SK-N-SH (cell line): Measurements from ENCODE around the gene CDK5RAP2. TPM values are rescaled to one million over a fixed set of nuclear protein-coding genes. Genes with fewer than 3 reads are reported as not detected.

Source experiments
- CTCF ChIA-PET: fragments of 300-600, 350-600 bp; formaldehyde crosslinking; extraction: SDS; loops from one replicate; lab custom pipeline; 2021; lab: Yijun Ruan, JAX
- POLR2A ChIA-PET: fragments of 350-600 bp; sonication (Branson Sonifier 250); formaldehyde crosslinking; extraction: SDS; loops from one replicate; lab custom pipeline; 2020; ENCODE audit warnings: antibody characterized with exemption, inconsistent platforms; lab: Yijun Ruan, JAX
- DNase-seq: peaks from one replicate; pipeline ENCODE4 v3.0.0; 2012
- H2AFZ ChIP-seq: fragments of 200-600 bp; sonication (generic); 2 replicates; pipeline ENCODE4 v1.8.1; 2016; ENCODE audit warnings: antibody characterized with exemption, mild to moderate bottlenecking, low read depth
- H3F3A ChIP-seq: fragments of 200-600 bp; sonication (generic); replicated peaks from 2 replicates; pipeline ENCODE3; 2016; ENCODE audit warnings: antibody characterized with exemption, mild to moderate bottlenecking; ENCODE audit not compliant: insufficient read depth
- H3K27ac ChIP-seq, 2 experiments: fragments of 200-500 bp in 1 of 2; fragments of 200-600 bp in 1 of 2; sonication (Bioruptor generic) in 1 of 2; sonication (generic), shearing (Covaris generic) in 1 of 2; 2 replicates each; pipeline versions ENCODE4 v1.5.1 to v1.6.1; 2014 to 2016; ENCODE audit warnings: low read depth in 2 of 2, inconsistent platforms in 1 of 2, low read length in 1 of 2, mild to moderate bottlenecking in 1 of 2, mixed read lengths in 1 of 2
- H3K27me3 ChIP-seq: fragments of 200-600 bp; sonication (generic), shearing (Covaris generic); 2 replicates; pipeline ENCODE4 v1.6.1; 2016; ENCODE audit warnings: mixed run types; ENCODE audit not compliant: insufficient read depth
- H3K36me3 ChIP-seq, 2 experiments: fragments of 200-500 bp in 1 of 2; fragments of 200-600 bp in 1 of 2; sonication (Bioruptor generic) in 1 of 2; sonication (generic) in 1 of 2; replicated peaks in 1 of 2; 2 replicates each; pipeline versions ENCODE3 to v1.5.1; 2014 to 2016; ENCODE audit warnings: low read length in 1 of 2, mild to moderate bottlenecking in 1 of 2; ENCODE audit not compliant: insufficient read depth in 2 of 2, control insufficient read depth in 1 of 2
- H3K4me1 ChIP-seq, 2 experiments: fragments of 200-500 bp in 1 of 2; fragments of 200-600 bp in 1 of 2; sonication (Bioruptor generic) in 1 of 2; sonication (generic), shearing (Covaris generic) in 1 of 2; 2 replicates each; pipeline versions ENCODE4 v1.5.1 to v1.6.1; 2014 to 2016; ENCODE audit warnings: low read depth in 1 of 2, low read length in 1 of 2, mixed run types in 1 of 2; ENCODE audit not compliant: insufficient read depth in 2 of 2, control insufficient read depth in 1 of 2
- H3K4me2 ChIP-seq: fragments of 200-600 bp; sonication (generic), shearing (Covaris generic); 2 replicates; pipeline ENCODE4 v1.6.1; 2017; ENCODE audit warnings: mixed run types
- H3K4me3 ChIP-seq, 2 experiments: fragments of 200-500 bp in 1 of 2; fragments of 200-600 bp in 1 of 2; sonication (Bioruptor generic) in 1 of 2; sonication (generic), shearing (Covaris generic) in 1 of 2; 2 replicates each; pipeline versions ENCODE4 v1.5.1 to v1.8.1; 2014 to 2016; ENCODE audit warnings: low read depth in 2 of 2, inconsistent platforms in 1 of 2, low read length in 1 of 2, mild to moderate bottlenecking in 1 of 2, mixed read lengths in 1 of 2, moderate library complexity in 1 of 2
- H3K79me2 ChIP-seq: fragments of 200-600 bp; sonication (generic); 2 replicates; pipeline ENCODE4 v1.8.1; 2017; ENCODE audit warnings: mild to moderate bottlenecking; ENCODE audit not compliant: insufficient read depth
- H3K9ac ChIP-seq: fragments of 200-600 bp; sonication (generic); 2 replicates; pipeline ENCODE4 v1.6.1; 2017; ENCODE audit warnings: mixed run types
- H3K9me2 ChIP-seq: fragments of 200-600 bp; sonication (generic); 2 replicates; pipeline ENCODE4 v1.6.1; 2017; ENCODE audit warnings: mixed run types
- H3K9me3 ChIP-seq: fragments of 200-600 bp; sonication (generic); 2 replicates; pipeline ENCODE4 v1.6.1; 2017; ENCODE audit warnings: mixed run types, mild to moderate bottlenecking, moderate library complexity
- H4K20me1 ChIP-seq: fragments of 200-600 bp; sonication (generic); 2 replicates; pipeline ENCODE4 v1.6.1; 2017; ENCODE audit warnings: mild to moderate bottlenecking, mixed run types; ENCODE audit not compliant: insufficient read depth
- CHD2 ChIP-seq: fragments of 150-350 bp; IDR thresholded peaks from 2 replicates; pipeline ENCODE4 v1.6.1; 2018; ENCODE audit warnings: low read length; ENCODE audit not compliant: partially characterized antibody
- EZH2phosphoT487 ChIP-seq: fragments of 200-600 bp; sonication (generic); IDR thresholded peaks from 2 replicates; pipeline ENCODE4 v1.6.1; 2017; ENCODE audit warnings: low read depth, mixed run types, mild to moderate bottlenecking, antibody characterized with exemption, moderate library complexity, borderline replicate concordance
- FOSL2 ChIP-seq: IDR thresholded peaks from 2 replicates; pipeline ENCODE4 v1.4.0; 2012; ENCODE audit warnings: low read depth, mild to moderate bottlenecking, moderate library complexity, borderline replicate concordance
- FOXJ3 ChIP-seq: sonication (generic); formaldehyde crosslinking; IDR thresholded peaks from 2 replicates; pipeline ENCODE4 v1.5.1; 2020; ENCODE audit warnings: mild to moderate bottlenecking, missing genetic modification reagents
- MEF2A ChIP-seq: IDR thresholded peaks from 2 replicates; pipeline ENCODE4 v1.4.0; 2012; ENCODE audit warnings: low read depth, borderline replicate concordance
- MXI1 ChIP-seq: IDR thresholded peaks from 2 replicates; pipeline ENCODE4 v1.6.1; 2012; ENCODE audit warnings: mild to moderate bottlenecking, low read depth, low read length, improper control_type of control experiment
- NFIC ChIP-seq: IDR thresholded peaks from 2 replicates; pipeline ENCODE4 v1.4.0; 2012; ENCODE audit warnings: borderline replicate concordance
- NRF1 ChIP-seq: IDR thresholded peaks from 2 replicates; pipeline ENCODE4 v1.6.1; 2012; ENCODE audit warnings: low read depth, mild to moderate bottlenecking, low read length
- POLR2AphosphoS5 ChIP-seq: IDR thresholded peaks from 2 replicates; pipeline ENCODE4 v1.6.1; 2012; ENCODE audit warnings: low read depth, low read length
- RAD21 ChIP-seq: IDR thresholded peaks from 2 replicates; pipeline ENCODE4 v1.6.1; 2012; ENCODE audit warnings: mild to moderate bottlenecking, low read length
- SIN3A ChIP-seq: IDR thresholded peaks from 2 replicates; pipeline ENCODE4 v1.6.1; 2012; ENCODE audit warnings: low read depth, mild to moderate bottlenecking, low read length, moderate library complexity, borderline replicate concordance
- SMC3 ChIP-seq: IDR thresholded peaks from 2 replicates; pipeline ENCODE4 v1.6.1; 2012; ENCODE audit warnings: low read depth, low read length, improper control_type of control experiment
- TCF12 ChIP-seq: IDR thresholded peaks from 2 replicates; pipeline ENCODE4 v1.4.0; 2012
- TEAD4 ChIP-seq: IDR thresholded peaks from 2 replicates; pipeline ENCODE4 v1.4.0; 2012; ENCODE audit warnings: mild to moderate bottlenecking, borderline replicate concordance; ENCODE audit not compliant: insufficient read depth
- YY1 ChIP-seq: IDR thresholded peaks from 2 replicates; pipeline ENCODE4 v1.4.0; 2012; ENCODE audit warnings: low read depth, mild to moderate bottlenecking
- WGBS: methylation state at CpG from one replicate; pipeline ENCODE4 v1.1.6; 2017; ENCODE audit warnings: low lambda C conversion rate; 5-methylcytosine and 5-hydroxymethylcytosine counted together
- polyA plus RNA-seq, 3 experiments: library from polyadenylated mRNA; depleted of rRNA; stranded (reverse); fragments of >200 nt; gene quantifications; 2 replicates each; pipeline ENCODE4 v1.2.3, GENCODE V29; 2012
- TF ChIP-seq, protein P1 (sequence below): IDR thresholded peaks from 2 replicates; pipeline ENCODE4; 2012
- TF ChIP-seq, protein P2 (sequence below): fragments of 150-350 bp; IDR thresholded peaks from 2 replicates; pipeline ENCODE4 v1.6.1; 2017; ENCODE audit warnings: antibody characterized with exemption, low read length, low read depth, borderline replicate concordance
- TF ChIP-seq, protein P3 (sequence below): fragments of 200-600 bp; sonication (generic); IDR thresholded peaks from 2 replicates; pipeline ENCODE4 v1.6.1; 2017; ENCODE audit warnings: antibody characterized with exemption, mild to moderate bottlenecking, moderate library complexity

The CDK5RAP2 gene
- polyA plus RNA-seq, 1 of the 3 experiments (the other 2 are of a cell fraction): 20.7 TPM

DNA sequence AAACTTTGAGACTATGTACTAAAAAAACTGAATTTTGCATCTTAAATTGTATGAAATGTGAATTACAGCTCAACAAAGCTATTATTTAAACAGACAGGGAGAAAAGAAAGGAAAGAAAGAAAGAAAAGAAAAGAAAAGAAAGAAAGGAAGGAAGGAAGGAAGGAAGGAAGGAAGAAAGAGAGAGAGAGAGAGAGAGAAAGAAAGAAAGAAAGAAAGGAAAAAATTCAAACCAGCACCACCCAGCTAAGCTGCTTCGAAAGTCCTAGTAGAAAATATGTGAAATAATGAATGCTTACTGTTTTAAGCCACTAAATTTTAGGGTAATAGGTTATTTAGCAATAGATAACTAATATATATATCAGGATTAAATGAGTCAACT, 31.7 kb upstream of the CDK5RAP2 start:
- DNase-seq: no peak
- Histone ChIP-seq H3K79me2 (no peaks in the 10 kb centered on the region), H3K9ac (no peak overlapping the region), H3F3A (peaks cover 13% of the 10 kb centered on the region), H3K27ac (no peak overlapping the region), H3K4me3 (no peak overlapping the region), H3K9me3 (0 out of 2 replicates have a peak, but pooled peaks cover 3% of the 10 kb centered on the region), H3K4me1 (peaks cover 0 to 5% of the 10 kb centered on the region in 2 experiments; a peak in 1 of 4 replicates), H4K20me1 (no peaks in the 10 kb centered on the region), H3K4me2 (no peak overlapping the region), H3K9me2 (no peaks in the 10 kb centered on the region), H3K27me3 (no peaks in the 10 kb centered on the region)
- POLR2A ChIA-PET: no interaction called here
- 90% methylated on average over 1 of the region's 1 CpG for WGBS
- TF ChIP-seq NRF1: no peak
- no peak for TF ChIP-seq FOSL2
- TF ChIP-seq CHD2: no peak
- no peak for TF ChIP-seq MXI1
- no peak for TF ChIP-seq FOXJ3 (CRISPR knock-in tag)
- no peak for TF ChIP-seq NFIC
- TF ChIP-seq, protein P1, sequence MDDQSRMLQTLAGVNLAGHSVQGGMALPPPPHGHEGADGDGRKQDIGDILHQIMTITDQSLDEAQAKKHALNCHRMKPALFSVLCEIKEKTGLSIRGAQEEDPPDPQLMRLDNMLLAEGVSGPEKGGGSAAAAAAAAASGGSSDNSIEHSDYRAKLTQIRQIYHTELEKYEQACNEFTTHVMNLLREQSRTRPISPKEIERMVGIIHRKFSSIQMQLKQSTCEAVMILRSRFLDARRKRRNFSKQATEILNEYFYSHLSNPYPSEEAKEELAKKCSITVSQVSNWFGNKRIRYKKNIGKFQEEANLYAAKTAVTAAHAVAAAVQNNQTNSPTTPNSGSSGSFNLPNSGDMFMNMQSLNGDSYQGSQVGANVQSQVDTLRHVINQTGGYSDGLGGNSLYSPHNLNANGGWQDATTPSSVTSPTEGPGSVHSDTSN: no peak
- no peak for TF ChIP-seq POLR2AphosphoS5
- no peak for TF ChIP-seq SIN3A
- TF ChIP-seq MEF2A: no peak
- TF ChIP-seq, all 33 proteins: peak for 0
- CTCF ChIA-PET: interaction anchor here (0.8 to 2.7 kb wide), 7 partner anchors 8 to 448 kb away, joined by 3 to 13 read pairs (median 4); no protein-coding TSS in a partner anchor
- Histone ChIP-seq H3K36me3 (peaks cover 4 to 15% of the 10 kb centered on the region in 2 experiments), H2AFZ (no peak overlapping the region)

DNA sequence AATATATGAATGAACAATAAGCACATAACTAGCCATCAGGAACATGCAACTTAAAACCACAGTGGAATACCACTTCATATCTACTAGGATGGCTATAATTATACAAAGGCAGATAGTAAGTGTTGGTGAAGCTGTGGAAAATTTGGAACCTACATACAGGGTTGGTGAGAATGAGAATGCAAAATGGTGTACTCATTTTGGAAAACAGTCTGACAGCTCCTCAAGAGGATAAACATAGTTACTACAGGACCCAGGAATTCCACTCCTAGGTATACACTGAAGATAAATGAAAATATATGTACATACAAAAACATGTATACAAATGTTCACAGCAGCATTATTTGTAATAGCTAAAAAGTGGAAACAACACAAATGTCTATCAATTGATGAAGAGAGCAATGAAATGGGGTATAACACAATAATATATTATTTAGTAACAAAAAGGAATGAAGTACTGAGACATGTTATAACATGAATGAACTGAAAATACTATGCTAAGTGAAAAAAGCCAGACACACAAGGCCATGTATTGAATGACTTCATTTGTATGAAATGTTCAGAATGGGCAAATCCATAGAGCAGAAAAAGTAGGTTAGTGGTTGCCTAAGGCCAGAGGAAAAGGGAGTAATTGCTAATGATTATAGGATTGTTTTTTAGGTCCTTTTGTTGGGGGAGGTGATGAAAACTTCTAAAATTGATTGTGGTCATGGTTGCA, 31.2 kb upstream of the CDK5RAP2 start:
- H3K4me2 ChIP-seq: no peak overlapping the region
- H3K4me1 ChIP-seq: peaks cover 0 to 4% of the 10 kb centered on the region in 2 experiments; a peak in 1 of 4 replicates
- CTCF ChIA-PET: interaction anchor here (0.8 to 2.7 kb wide), 7 partner anchors 9 to 262 kb away, joined by 3 to 13 read pairs (median 4); no protein-coding TSS in a partner anchor
- no peak for DNase-seq
- POLR2A ChIA-PET: interaction anchor here (0.6 kb wide), 1 partner anchor 210 kb away, joined by 3 read pairs; no protein-coding TSS in a partner anchor
- H3K9me3 ChIP-seq: 0 out of 2 replicates have a peak, but pooled peaks cover 3% of the 10 kb centered on the region
- H3K36me3 ChIP-seq: peaks cover 7 to 15% of the 10 kb centered on the region in 2 experiments
- no peaks in the 10 kb centered on the region for H4K20me1 ChIP-seq
- no peak overlapping the region for H3K27ac ChIP-seq
- H3K9me2 ChIP-seq: no peaks in the 10 kb centered on the region
- no peak overlapping the region for H3K9ac ChIP-seq
- H3K79me2 ChIP-seq: no peaks in the 10 kb centered on the region
- H3K27me3 ChIP-seq: no peaks in the 10 kb centered on the region
- H3F3A ChIP-seq: peaks cover 13% of the 10 kb centered on the region
- TF ChIP-seq RAD21 (peak; percentile 49), POLR2AphosphoS5 (no peak), TCF12 (no peak), TEAD4 (no peak), YY1 (no peak), FOSL2 (no peak), SMC3 (no peak), EZH2phosphoT487 (no peak), MXI1 (no peak)
- TF ChIP-seq, protein P2, sequence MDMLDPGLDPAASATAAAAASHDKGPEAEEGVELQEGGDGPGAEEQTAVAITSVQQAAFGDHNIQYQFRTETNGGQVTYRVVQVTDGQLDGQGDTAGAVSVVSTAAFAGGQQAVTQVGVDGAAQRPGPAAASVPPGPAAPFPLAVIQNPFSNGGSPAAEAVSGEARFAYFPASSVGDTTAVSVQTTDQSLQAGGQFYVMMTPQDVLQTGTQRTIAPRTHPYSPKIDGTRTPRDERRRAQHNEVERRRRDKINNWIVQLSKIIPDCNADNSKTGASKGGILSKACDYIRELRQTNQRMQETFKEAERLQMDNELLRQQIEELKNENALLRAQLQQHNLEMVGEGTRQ: no peak
- TF ChIP-seq, protein P3, sequence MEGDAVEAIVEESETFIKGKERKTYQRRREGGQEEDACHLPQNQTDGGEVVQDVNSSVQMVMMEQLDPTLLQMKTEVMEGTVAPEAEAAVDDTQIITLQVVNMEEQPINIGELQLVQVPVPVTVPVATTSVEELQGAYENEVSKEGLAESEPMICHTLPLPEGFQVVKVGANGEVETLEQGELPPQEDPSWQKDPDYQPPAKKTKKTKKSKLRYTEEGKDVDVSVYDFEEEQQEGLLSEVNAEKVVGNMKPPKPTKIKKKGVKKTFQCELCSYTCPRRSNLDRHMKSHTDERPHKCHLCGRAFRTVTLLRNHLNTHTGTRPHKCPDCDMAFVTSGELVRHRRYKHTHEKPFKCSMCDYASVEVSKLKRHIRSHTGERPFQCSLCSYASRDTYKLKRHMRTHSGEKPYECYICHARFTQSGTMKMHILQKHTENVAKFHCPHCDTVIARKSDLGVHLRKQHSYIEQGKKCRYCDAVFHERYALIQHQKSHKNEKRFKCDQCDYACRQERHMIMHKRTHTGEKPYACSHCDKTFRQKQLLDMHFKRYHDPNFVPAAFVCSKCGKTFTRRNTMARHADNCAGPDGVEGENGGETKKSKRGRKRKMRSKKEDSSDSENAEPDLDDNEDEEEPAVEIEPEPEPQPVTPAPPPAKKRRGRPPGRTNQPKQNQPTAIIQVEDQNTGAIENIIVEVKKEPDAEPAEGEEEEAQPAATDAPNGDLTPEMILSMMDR: peak; percentile 34; the same call in 1 of the 2 replicates
- H2AFZ ChIP-seq: no peak overlapping the region
- 0 out of 4 replicates have a peak overlapping the region, but pooled peaks of 1 of the 2 experiments have one; percentile 9 for H3K4me3 ChIP-seq
